Ascending aorta (tissue), 2 donors: ENCODE measurements around the gene DDX24. TPM values are rescaled to one million over a fixed set of nuclear protein-coding genes. Genes with fewer than 3 reads are reported as not detected.

Experiments
- DNase-seq, 2 donors: peaks; one replicate each; pipeline ENCODE4 v3.0.0-alpha.2; 2019; ENCODE audit warnings: low spot score in 2 of 2
- H3K27ac ChIP-seq, 2 donors: fragments of 200-600 bp; sonication (generic); one replicate each; pipeline ENCODE4 v1.5.1; 2016 to 2017; ENCODE audit warnings: mild to moderate bottlenecking in 1 of 2
- H3K27me3 ChIP-seq: fragments of 200-600 bp; sonication (generic); one replicate; pipeline ENCODE4 v1.5.1; 2017
- H3K36me3 ChIP-seq, 2 donors: fragments of 200-600 bp; sonication (generic); one replicate each; pipeline ENCODE4 v1.5.1; 2016
- H3K4me1 ChIP-seq, 2 donors: fragments of 200-600 bp; sonication (generic); one replicate each; pipeline ENCODE4 v1.5.1; 2016 to 2017; ENCODE audit warnings: mild to moderate bottlenecking in 1 of 2
- H3K4me3 ChIP-seq, 2 donors: fragments of 200-600 bp; sonication (generic); one replicate each; pipeline ENCODE4 v1.5.1; 2016 to 2017; ENCODE audit warnings: mild to moderate bottlenecking in 1 of 2
- H3K9me3 ChIP-seq, 2 donors: fragments of 200-600 bp; sonication (generic); one replicate each; pipeline ENCODE4 v1.5.1; 2016
- intact Hi-C: fragments of 100-400 bp; cut with DNase I; formaldehyde crosslinking; loops from one replicate; pipeline ENCODE4 v1.15.1; 2023
- total RNA-seq: library from RNA; depleted of rRNA; stranded (reverse); fragments of >200 nt; gene quantifications from one replicate; pipeline ENCODE4 v1.1.0, GENCODE V29; 2016
- TF ChIP-seq, protein P1 (sequence below), 3 experiments: fragments of 200-600 bp in 2 of 3; fragments of 450-650 bp in 1 of 3; sonication (generic) in 2 of 3; IDR thresholded peaks; one replicate each; pipeline ENCODE4 v1.5.1; 2016 to 2019; ENCODE audit warnings: antibody characterized with exemption in 3 of 3, mild to moderate bottlenecking in 1 of 3, moderate library complexity in 1 of 3

Gene DDX24
- total RNA-seq, 1 donor from 2014 or later = 104 TPM

DNA sequence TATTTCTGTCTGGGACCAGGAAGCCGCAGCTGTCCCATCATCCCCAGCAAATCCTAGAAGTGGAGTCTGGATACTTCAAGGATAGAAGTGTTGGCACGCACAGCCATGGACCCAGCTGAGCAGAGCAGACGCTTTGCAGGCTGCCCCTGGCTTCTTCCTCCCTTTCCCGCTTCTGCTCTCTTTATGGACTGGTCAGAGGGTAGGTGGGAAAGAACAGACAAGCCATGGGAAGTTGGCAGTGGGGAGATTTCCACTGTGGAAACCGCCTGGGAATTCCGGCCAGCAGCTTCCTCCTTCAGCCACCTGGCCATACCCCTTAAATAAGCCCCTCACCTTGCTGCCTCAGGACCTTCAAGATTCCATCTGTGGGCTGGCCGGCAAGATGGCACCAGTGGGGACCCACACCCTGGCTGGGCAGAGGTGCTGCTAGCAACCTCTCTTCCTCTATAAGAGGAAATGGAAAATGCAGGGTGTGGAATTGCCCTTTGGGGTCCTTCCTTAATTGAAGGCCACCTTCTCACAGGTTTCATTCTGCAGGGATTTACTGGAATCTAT, 34.2 kb downstream of the DDX24 start:
- Histone ChIP-seq H3K36me3 (peaks cover 56 to 78% of the 10 kb centered on the region in 2 donors), H3K9me3 (no peaks in the 10 kb centered on the region), H3K4me3 (no peak overlapping the region), H3K4me1 (peaks cover 0 to 3% of the 10 kb centered on the region in 2 donors), H3K27me3 (no peaks in the 10 kb centered on the region), H3K27ac (no peak overlapping the region)
- intact Hi-C loops = no loop called here
- peak in 1 of 2 donors; percentile 44 for DNase-seq
- TF ChIP-seq, protein P1, sequence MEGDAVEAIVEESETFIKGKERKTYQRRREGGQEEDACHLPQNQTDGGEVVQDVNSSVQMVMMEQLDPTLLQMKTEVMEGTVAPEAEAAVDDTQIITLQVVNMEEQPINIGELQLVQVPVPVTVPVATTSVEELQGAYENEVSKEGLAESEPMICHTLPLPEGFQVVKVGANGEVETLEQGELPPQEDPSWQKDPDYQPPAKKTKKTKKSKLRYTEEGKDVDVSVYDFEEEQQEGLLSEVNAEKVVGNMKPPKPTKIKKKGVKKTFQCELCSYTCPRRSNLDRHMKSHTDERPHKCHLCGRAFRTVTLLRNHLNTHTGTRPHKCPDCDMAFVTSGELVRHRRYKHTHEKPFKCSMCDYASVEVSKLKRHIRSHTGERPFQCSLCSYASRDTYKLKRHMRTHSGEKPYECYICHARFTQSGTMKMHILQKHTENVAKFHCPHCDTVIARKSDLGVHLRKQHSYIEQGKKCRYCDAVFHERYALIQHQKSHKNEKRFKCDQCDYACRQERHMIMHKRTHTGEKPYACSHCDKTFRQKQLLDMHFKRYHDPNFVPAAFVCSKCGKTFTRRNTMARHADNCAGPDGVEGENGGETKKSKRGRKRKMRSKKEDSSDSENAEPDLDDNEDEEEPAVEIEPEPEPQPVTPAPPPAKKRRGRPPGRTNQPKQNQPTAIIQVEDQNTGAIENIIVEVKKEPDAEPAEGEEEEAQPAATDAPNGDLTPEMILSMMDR (IDR thresholded peaks at IDR 0.05) = no peak

DNA sequence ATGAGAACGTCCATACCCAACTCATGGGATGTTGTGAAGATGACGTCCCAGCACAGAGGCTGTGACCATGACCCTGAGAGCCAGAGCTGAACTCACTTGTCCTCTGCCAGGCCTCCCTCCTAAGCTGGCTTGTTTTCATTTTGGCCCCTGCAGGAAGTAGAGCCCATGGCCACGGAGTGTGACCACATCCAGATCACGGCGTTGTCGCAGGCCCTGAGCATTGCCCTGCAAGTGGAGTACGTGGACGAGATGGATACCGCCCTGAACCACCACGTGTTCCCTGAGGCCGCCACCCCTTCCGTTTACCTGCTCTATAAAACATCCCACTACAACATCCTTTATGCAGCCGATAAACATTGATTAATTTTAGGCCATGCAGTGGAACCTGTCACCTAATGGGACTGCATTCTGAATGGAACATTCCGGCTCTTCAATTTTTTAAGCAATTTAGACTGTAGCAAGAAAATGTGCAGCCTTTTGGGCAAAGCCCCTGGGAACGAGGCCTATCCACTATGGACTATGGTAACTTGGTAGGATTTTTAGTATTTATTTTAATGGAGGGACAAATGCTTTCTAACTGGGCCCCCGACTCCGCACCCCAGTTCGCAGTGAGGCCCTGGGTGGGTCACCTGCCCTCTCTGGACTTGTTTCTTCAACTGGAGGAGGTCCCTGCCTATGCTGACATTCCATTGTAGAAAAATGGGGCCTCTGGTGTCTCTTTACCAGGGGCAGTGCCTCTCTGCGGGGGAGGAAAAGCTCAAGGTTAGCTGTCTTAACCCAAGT, 35.2 kb downstream of the DDX24 start:
- intact Hi-C loops = no loop called here
- TF ChIP-seq, protein P1 (IDR thresholded peaks at IDR 0.05) = no peak
- Histone ChIP-seq H3K27me3 (no peaks in the 10 kb centered on the region), H3K4me1 (peaks cover 0 to 3% of the 10 kb centered on the region in 2 donors), H3K36me3 (peaks cover 46 to 68% of the 10 kb centered on the region in 2 donors), H3K9me3 (no peaks in the 10 kb centered on the region), H3K27ac (no peak overlapping the region), H3K4me3 (no peak overlapping the region)
- DNase-seq = peak in 1 of 2 donors; percentile 37

DNA sequence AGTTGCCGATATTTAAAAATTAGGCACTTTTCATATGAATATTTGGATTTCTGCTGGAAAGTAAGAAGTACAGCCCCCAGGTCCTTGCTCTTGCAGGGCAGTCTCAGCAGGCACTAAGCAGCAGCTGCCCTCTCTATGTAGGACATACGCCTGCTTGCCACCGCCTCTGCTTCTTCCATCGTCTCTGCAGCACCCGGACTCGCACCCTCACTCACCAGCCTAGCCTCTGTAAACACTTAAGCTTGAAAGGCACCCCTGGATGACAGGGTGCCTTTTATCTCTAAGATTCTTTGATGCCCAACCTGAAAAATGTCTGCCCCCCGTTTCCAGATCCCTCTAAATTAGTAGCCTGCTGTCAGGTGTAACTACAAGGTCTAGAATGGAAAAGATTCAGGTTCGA, 35.9 kb downstream of the DDX24 start:
- H3K27me3 ChIP-seq = no peaks in the 10 kb centered on the region

DNA sequence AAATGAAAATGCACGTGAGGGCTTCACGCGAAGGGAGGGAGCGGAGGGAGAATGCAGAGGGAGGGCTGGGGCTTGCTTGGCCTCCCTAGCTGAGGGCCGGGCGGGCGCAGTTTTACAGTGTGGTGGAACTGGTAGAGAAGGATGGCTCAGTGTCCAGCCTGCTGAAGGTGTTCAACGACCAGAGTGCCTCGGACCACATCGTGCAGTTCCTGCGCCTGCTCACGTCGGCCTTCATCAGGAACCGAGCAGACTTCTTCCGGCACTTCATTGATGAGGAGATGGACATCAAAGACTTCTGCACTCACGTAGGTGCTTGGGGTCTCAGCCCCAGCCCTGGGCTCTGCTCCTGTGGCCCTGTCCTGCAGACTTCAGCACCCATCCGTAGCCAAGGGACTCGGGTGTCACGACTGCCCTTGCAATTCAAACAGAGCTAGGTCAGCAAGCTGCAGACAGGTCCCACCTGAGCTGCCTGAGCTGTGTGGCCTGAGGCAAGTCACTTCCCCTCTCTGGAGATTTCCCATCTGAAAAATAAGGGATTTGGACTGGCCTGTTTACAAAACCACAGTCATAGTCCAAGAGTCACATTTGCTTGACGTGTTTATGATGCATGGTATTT, 36.4 kb downstream of the DDX24 start:
- DNase-seq = no peak
- Histone ChIP-seq H3K4me1 (peaks cover 0 to 3% of the 10 kb centered on the region in 2 donors), H3K27ac (no peak overlapping the region), H3K36me3 (peaks cover 35 to 56% of the 10 kb centered on the region in 2 donors), H3K4me3 (no peak overlapping the region), H3K9me3 (no peaks in the 10 kb centered on the region), H3K27me3 (no peaks in the 10 kb centered on the region)
- TF ChIP-seq, protein P1 (IDR thresholded peaks at IDR 0.05) = no peak
- intact Hi-C loops = no loop called here

More for the DNA sequence above, 35.9 kb downstream of the DDX24 start:
- no peak overlapping the region for H3K4me3 ChIP-seq
- no peak for DNase-seq
- peaks cover 0 to 3% of the 10 kb centered on the region in 2 donors for H3K4me1 ChIP-seq
- H3K27ac ChIP-seq = no peak overlapping the region
- no peaks in the 10 kb centered on the region for H3K9me3 ChIP-seq
- TF ChIP-seq, protein P1 (IDR thresholded peaks at IDR 0.05) = no peak
- intact Hi-C loops = no loop called here
- peaks cover 40 to 61% of the 10 kb centered on the region in 2 donors for H3K36me3 ChIP-seq

DNA sequence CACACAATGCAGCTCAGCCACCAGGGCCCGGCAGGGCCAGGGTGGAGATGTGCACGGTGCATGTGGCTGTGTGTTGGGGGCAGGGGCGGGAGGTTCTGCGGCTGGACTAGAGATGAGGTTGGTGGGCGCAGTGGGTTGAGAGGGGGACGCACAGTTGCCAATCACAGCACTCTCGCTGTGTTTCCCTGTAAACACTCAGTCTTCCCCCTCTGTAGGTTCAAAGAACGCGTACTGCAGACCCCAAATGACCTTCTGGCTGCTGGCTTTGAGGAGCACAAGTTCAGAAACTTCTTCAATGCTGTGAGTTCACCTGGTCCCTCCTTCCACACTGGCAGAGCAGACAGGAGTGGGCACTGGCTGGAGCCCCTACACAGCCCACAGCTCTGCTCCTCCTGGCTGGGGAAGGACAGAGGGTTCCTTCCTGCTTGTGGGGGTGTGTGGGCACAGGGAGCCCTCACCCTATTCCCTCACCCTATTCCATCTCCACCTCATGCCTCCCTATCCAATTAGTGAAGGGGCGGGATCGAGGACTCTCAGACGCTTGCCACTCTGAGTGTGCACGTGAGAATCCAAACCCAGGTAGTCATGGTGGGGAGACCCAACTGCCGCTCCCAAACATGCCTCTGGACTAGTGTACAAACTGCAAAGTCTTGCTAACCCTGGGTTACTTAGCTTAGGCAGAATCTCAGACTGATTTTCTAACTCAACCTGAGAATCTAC, 37.1 kb downstream of the DDX24 start:
- Histone ChIP-seq H3K4me3 (no peak overlapping the region), H3K36me3 (peaks cover 29 to 50% of the 10 kb centered on the region in 2 donors), H3K4me1 (peaks cover 0 to 3% of the 10 kb centered on the region in 2 donors), H3K27ac (no peak overlapping the region), H3K27me3 (no peaks in the 10 kb centered on the region), H3K9me3 (no peaks in the 10 kb centered on the region)
- no peak for DNase-seq
- intact Hi-C loops = no loop called here
- TF ChIP-seq, protein P1 (IDR thresholded peaks at IDR 0.05) = no peak
